Fibroblast of skin of left biceps (primary cell): ENCODE data around the gene SERPINB4.
"Not testable (repeated sequence)": the region's sequence is repeated elsewhere in the genome, so short reads cannot be mapped to it uniquely, and the experiment has no call there.

Experiments
- DNase-seq, 2 experiments: peaks; one replicate each; pipeline ENCODE4 v3.0.0-alpha.2; 2013; ENCODE audit warnings: low read depth in 2 of 2

SERPINB4 gene

DNA sequence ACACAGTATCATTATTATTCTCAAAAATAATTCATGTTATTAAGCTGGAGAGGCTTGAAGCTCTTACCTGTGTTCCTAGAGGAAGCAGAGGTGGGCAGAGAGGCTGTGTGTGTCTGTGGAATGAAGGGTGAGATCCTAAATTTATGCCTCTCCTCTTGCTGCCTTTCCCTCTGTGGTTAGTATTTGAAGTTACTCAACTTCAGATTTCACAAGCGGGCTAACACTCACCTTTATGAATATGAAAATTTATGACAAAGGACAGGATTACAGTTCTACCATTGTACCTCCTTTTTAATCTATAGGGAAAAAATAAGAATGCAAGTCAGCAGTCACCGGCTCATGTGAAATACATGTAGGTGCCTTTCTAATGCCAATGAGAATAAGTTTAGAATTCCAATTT, at the start of gene SERPINB4:
SERPINB4 (minus strand) TSS at position 115 of the 400 bp plus-strand sequence. CDS start 679 bp downstream, outside the sequence.
- DNase-seq, result not testable (repeated sequence)

DNA sequence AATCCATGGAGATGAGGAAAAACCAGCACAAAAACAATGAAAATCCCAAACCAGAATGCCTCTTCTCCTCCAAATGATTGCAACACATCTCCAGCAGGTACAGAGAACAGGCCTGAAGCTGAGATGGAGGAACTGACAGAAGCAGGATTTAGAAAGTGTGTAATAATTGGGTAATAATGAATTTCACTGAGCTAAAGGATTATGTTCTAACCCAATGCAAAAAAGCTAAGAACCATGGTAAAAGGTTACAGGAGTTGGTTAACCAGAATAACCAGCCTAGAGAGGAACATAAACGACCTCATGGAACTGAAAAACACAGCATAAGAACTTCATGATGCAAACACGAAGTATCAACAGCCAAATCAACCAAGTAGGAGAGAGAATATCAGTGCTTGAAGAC, 45.0 kb upstream of the SERPINB4 start:
- DNase-seq, result no peak

DNA sequence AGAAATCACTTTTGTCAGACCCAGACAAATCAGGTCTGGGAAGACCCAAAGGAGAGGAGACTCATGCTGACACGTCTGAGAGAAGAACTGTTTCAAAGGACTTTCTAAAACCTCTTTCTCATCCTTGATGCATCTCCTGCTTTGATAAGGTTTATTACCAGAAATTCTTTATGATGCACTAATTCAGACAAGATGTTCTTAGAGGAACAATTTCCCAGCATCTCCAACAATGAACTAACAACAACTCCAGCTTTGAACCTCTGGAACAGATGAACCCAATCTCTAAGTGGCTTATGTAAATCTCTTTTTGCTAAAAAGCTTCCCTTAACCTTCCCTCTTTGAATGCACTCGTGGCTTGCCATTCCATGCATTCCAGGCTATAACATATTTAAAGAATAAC, 42.8 kb upstream of the SERPINB4 start:
- DNase-seq, result peak in 1 of 2 experiments; percentile 34

DNA sequence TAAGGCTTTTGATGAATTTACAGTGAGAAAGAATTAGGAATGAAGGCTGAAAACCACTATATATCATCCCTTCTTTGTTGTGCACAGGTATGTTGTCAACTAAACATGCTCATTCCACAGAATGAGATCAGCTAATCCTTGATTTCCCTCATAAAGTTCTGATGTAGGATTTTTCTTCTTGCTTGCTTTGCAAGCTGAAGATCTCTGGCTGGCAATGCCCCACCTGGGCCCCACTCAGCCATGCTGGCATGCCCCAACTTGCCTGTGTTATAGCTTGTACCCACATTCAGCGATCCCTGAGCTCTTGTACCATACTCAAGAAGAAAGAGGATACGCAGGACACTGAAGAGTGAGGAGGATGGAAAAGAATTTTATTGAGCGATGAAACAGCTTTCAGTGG, 40.7 kb upstream of the SERPINB4 start:
- DNase-seq, result no peak

DNA sequence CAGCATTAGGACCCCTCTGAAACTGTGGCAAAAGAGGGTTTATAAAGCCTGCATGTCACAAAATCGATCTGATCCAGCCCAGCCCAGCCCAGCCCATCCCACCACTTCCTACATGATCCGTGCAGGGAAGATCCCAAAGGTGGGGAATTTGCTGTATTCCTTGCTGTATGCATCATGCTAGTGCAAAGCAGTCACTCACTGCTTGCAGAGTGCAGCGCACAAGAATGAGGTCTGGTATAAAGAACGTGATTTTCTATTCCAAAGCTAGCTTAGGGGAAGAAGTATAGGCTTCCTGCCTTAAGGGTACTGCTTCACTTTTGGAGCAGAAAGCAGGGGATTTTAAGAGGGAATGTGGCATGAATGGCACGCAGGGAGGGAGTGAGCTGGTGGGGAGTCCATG, 39.8 kb upstream of the SERPINB4 start:
- DNase-seq, result no peak

DNA sequence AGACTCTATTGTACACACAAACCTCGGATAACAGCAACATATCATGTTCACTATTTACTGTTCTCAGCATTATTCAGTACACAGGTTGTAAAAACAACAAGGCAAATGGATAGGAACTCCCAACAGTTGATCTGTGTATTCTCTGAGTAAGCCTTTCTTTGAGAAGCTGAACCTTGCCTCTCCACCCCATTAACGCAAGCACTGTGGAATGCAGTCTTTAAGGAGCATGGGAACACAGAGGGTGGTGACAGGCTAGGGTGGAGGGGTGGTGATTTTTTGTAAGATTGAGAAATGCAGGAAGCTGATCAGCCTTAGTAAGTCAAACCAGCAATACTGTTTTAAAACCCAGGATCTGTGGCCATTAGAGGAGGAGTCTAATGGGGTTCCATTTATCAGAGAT, 39.1 kb upstream of the SERPINB4 start:
- DNase-seq, result peak; percentile 90 to 91

DNA sequence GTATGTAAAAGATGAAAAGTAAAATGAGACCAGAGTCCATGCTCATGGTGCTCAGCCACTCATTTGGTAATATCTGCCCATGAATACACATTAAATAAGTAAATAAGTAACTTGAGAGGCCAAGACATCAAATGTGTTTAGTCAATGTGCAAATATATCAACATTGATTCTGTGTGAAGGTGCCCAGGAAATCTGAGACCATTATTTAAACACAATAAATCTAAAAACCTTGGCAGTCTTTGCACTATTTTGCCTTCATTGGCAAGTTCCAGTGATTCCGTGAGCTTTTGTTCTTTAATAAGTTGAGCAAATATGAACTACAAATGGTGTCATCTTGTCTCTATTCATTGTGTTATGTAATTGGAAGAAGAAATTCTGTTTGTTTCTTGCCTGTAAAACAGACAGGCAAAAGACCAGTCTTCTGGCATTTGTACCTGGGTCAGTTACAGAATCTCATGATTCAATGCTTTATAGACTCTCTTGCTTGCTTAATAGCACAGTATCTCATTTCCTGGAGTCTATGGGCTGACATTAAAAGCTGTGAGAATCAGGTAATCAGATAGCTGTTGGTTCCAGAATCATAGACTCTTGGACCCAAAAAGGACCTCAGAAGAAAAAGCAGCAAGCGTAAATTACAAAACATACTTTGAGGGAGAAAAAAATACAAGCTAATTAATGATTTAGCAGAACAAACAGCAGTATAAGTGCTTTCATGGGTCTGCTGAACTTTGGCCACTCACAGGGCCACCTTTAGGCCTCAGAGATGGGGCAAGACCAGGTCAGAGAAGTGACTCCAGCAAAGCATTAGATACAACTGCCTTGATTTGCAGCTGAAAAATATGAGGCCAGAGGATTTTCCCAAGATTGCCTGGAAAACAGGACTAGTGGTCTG, 37.6 kb upstream of the SERPINB4 start:
- DNase-seq, result no peak

DNA sequence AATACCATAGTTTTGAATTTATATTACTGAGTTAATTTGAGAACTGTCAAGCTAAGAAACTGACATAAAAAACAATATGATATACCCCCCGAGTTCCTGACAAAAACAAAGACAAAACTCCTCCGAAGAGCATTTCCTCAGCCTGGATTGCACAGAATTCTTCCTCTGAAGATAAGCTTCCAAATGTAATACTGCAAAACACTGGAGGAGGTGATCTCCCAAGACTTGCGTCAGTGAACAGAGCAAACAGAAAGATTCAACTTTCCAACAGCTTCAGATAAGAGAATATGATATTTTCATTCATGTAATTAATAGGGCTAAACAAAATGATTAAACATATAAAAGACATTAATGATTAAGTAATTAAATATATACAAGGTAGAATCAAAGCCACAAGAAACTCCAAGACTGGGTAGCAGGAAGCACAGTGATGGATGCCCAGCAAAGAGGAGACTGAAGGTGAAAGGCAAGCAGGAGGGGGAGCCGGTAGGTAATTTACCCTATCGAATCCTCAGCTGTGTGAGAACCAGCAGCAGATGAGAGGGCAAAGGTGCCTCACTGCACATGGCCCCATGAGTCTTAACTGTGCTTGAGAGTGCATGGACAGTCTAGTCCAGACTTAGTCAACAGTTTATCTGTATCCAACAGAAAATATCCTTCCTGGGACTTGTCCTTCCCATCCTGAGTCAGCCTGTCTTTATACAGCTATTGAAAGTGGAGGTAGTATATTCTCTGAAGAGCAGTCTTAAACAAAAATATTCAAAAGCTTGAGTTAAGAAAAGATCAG, 36.0 kb upstream of the SERPINB4 start:
- no peak for DNase-seq

DNA sequence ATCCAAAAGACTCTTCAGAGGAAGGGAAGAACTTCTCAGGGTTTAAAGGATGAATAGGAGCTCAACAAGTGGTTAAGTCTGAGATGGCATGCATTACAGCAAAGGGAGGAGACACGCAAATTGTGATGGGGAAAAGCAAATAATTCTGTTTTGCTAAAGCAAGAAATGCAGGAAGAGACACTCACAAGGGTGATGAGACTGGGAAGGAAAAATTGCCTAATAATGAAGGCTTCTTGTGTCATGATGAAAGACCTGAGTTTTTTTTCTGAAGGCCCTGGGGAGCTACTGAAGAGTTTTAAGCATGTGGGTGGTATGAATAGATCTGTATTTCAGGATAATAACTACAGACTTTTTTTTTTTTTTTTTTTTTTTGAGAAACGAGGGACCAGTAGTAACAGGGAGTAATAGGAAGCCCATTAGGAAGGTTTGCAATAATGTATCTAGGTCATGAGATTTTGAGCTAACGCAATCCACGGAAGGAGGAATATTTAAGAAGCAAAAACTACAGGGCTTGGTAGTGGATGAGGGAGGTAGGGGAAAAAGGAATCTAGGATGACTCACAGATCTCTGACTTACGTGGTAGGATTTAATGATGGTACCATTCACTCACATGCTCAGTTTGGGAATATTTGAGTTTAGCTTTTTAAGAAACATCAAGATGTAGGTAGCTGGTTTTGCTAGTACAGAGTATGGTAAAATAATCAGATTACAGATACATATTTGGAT, 33.6 kb upstream of the SERPINB4 start:
- DNase-seq, result no peak

DNA sequence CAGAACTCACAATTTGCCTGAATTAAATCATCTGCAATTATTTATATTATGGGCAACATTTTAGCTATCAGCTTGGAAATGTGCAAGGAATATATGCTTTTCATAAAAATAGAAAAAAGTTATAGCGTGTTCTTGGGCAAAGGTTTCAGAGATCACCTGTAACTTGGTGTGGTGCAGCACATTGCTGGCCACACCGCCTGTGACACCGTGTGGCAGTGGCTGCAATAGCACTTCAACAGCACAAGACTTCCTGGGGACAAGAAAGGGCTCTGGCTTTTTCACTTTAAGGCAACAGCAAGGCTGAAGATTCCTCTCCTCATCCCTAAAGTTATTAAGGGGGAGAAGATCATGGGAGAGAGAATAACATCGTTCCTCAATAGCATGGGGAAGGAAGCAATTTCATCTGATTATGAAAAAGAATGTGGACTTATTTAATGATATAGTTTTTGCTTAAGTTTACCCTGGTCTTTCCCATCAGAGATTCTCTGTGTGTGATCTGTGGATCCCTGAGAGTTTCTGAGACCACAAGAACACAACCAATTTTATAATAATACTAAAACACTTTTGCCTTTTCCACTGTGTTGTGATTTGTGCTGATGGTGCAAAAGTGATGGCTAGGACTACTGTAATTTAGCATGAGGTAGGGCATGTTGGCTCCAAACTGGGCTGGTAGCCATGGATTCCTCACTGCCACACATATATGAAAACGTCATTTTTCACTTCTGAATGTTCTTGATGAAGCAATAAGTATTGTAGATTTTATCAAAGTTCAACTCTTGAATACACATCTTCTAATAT, 32.7 kb upstream of the SERPINB4 start:
- no peak for DNase-seq

DNA sequence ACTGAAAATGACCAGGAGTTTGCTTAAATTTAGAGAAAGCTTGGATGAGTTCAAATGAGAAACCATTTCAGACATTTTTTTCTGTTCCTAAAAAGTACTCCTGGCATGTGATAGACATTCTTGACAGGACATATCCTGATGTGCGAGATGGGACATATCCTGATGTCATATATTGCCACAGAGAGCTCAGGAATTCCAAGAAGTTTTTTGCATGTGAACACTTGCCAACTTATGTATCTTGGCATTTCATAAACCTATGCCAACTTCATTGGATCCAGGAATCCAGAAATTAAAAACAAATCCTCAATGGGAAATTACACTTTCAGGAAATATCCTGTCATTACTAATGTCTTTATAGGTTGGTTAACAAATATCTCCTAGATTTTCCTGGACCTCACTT, 20.5 kb upstream of the SERPINB4 start:
- DNase-seq, result no peak

DNA sequence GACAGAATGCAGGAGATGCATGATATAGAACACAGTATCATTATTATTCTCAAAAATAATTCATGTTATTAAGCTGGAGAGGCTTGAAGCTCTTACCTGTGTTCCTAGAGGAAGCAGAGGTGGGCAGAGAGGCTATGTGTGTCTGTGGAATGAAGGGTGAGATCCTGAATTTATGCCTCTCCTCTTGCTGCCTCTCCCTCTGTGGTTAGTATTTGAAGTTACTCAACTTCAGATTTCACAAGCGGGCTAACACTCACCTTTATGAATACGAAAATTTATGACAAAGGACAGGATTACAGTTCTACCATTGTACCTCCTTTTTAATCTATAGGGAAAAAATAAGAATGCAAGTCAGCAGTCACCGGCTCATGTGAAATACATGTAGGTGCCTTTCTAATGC, 17.7 kb upstream of the SERPINB4 start, which contains the start of gene SERPINB3:
SERPINB3 (minus strand) TSS at position 144 of the 400 bp plus-strand sequence. CDS start 677 bp downstream, outside the sequence.
- DNase-seq, result not testable (repeated sequence)

DNA sequence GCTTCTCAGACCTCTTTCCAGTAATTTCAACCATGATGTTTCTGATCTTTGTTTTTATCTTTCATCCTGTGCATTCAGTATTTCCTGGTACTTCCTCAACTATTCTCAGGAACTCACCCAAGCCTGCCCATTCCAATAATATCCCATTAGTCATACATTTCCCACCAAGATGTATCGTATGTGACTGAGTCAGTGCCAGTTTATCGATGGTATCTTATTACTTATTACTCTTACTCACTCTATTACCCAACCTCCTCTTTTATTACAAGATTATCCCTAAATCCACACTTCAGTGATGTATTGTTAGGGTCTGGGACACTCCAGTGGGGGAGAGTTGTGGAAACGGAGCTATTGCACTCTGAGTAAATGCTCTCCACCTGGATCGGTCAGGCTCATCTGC, 14.9 kb upstream of the SERPINB4 start:
- not testable (repeated sequence) for DNase-seq

DNA sequence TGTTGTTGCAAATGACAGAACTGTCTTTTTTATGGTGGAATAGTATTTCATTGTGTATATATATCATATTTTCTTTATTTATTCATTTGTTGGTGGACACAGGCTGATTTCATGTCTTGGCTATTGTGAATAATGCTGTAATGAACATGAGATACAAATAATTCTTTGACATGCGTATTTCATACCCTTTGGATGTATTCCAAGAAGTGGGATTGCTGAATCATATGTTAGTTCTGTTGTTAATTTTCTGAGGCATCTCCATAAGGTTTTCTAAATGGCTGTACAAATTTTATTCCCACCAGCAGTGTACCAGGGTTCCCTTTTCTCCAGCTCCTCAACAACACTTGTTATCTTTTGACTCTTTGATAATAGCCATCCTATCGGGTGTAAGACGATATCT, 6.2 kb upstream of the SERPINB4 start:
- peak; percentile 62 to 70 for DNase-seq

DNA sequence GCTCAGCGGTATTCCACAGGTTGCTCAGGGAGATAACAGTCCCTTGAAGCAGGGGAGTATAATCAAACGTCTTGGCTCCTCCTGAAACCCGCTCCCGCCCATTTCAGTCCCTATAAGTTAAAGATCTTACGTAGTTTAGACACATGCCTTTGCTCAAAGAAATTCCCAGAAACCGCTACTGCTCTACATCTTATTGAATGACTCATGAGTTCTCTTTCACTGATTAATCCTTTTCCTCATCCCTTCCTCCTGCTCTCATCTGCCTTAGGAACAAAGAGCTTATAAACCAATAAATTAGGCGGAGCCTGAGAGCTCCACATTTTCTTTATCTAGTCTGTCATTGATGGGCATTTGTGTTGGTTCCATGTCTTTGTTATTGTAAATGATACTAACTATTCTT, 4.2 kb upstream of the SERPINB4 start:
- peak; percentile 30 to 37 for DNase-seq

DNA sequence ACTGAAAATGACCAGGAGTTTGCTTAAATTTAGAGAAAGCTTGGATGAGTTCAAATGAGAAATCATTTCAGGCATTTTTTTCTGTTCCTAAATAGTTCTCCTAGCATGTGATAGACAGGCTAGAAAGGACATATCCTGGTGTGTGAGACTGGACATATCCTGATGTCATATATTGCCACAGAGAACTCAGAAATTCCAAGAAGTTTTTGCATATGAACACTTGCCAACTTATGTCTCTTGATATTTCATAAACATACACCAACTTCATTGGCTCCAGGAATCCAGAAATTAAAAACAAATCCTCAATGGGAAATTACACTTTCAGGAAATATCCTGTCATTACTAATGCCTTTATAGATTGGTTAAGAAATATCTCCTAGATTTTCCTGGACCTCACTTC, 2.9 kb upstream of the SERPINB4 start:
- DNase-seq, result peak; percentile 9 to 17

DNA sequence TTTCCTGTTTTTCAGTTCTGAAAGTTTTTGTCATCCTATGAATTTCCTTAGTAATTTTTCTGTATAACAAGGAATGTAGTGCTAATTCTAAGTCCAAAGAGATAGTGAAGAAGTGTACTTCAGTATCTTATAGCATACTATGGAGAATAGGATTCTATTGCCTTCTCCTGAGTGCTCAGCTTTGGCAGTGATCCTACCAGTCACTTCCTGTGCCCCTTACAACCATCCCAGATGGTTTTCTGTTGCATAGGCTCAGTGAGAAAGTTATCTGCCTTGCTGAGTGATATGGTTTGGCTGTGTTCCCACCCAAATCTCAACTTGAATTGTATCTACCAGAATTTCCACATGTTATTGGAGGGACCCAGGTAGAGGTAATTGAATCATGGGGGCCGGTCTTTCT, 638 bp upstream of the SERPINB4 start:
- DNase-seq, result not testable (repeated sequence)

DNA sequence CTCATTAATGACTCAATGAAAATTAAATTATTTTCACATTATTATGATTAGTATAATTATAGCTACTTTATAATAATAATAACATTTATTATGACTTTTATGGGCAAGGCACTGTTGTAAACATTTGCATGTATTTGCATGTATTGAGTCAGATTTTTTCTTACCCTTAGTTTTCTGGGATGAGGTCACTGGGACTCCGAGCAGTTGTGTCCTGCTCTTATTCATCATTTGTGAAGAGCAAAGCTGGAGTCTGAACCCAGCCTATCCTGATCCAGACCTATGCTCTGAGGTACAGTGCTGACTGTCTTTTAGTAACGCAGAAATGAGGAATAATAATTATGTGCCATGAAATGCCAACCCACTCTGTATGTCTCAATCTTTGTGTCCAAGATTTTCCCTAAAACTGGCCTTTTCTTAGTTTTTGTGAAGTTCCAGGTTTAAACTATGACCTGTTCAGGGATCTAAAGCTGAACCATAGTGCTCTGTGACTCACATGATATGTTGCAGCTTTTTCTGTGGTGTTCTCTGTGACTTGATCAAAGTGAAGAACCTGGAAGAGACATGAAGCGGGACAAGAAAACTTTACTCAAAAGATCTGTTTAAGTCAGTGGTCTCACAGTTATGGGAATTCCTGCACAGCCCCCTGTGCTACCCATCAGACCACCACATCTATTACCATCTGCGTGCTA, 1.2 kb downstream of the SERPINB4 start:
- not testable (repeated sequence) for DNase-seq

DNA sequence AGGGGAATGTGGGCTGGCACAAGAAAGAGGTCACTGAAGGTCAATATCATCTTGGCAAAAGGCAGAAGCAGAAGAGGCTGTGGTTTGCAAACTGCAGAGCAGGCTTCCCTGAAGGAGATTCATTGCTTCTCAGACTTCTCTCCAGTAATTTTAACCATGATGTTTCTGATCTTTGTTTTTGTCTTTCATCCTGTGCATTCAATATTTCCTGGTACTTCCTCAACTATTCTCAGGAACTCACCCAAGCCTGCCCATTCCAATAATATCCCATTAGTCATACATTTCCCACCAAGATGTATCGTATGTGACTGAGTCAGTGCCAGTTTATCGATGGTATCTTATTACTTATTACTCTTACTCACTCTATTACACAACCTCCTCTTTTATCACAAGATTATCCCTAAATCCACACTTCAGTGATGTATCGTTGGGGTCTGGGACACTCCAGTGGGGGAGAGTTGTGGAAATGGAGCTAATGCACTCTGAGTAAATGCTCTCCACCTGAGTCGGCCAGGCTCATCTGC, 2.8 kb downstream of the SERPINB4 start:
- peak in 1 of 2 experiments; percentile 12 for DNase-seq

DNA sequence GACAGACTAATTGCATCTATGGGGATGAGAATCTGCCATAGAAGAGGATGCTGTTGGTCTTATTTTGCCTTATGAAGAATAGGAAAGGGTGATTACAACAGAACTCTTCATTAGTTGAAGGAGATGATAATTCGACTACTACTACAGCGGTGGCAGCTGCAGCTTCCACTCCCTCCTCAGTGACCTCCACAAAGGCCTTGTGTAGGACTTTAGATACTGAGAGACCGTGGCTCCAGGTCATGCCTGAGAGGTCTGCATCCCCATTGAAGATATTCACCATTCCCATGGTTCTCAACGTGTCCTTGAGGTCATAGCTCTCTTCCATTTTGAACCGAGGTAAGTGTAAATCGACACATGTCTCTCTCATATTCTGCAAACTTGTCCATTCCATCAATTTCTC, 6.4 kb downstream of the SERPINB4 start:
- DNase-seq, result no peak
